ENCODE results near the gene R3HDM1.

DNA sequence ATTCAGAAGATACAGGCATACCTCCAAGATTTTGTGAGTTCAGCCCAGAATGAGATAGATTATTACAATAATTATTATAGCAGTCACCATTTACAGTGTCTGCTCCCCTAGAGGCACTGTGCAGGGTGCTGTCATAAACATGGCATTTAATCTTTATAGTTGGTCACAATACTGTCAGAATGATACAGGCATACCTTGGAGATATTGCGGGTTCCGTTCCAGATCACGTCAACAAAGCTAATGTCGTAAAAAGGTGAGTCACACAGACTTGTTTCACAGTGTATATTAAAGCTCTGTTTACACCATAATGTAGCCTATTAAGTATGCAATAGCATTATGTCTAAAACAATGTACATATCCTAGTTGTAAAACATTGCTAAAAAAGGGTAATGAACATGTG, 45.8 kb upstream of the R3HDM1 start:
- TF ChIP-seq, protein P1, sequence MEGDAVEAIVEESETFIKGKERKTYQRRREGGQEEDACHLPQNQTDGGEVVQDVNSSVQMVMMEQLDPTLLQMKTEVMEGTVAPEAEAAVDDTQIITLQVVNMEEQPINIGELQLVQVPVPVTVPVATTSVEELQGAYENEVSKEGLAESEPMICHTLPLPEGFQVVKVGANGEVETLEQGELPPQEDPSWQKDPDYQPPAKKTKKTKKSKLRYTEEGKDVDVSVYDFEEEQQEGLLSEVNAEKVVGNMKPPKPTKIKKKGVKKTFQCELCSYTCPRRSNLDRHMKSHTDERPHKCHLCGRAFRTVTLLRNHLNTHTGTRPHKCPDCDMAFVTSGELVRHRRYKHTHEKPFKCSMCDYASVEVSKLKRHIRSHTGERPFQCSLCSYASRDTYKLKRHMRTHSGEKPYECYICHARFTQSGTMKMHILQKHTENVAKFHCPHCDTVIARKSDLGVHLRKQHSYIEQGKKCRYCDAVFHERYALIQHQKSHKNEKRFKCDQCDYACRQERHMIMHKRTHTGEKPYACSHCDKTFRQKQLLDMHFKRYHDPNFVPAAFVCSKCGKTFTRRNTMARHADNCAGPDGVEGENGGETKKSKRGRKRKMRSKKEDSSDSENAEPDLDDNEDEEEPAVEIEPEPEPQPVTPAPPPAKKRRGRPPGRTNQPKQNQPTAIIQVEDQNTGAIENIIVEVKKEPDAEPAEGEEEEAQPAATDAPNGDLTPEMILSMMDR (conservative IDR thresholded peaks at IDR 0.05 in 1 of 2, IDR thresholded peaks at IDR 0.05 in 1 of 2; ENCODE audit: extremely low read depth in 1 of 2, insufficient read depth in 1 of 2, low read depth in 1 of 2, low read length in 2 of 2) = no peak
- no peak for TF ChIP-seq EZH2 (IDR thresholded peaks at IDR 0.05; ENCODE audit: borderline replicate concordance, low read length)
